HG03139 (cell line): ENCODE results near the gene LRRC15.

Experiments used
- ATAC-seq: cut with Tn5 transposase; IDR thresholded peaks from one replicate; pipeline ENCODE4 v1.9.1; 2021; ENCODE audit not compliant: unreplicated experiment

LRRC15 gene

GRCh38 chr3:194336601-194337355 lies 32.8 kb downstream of the LRRC15 start:
- ATAC-seq, result no peak

- ATAC-seq, result no peak
Measured at GRCh38 chr3:194333981-194334320, 35.6 kb downstream of the LRRC15 start.

- peak; percentile 76 for ATAC-seq
Measured at GRCh38 chr3:194333212-194333980, 36.1 kb downstream of the LRRC15 start.

GRCh38 chr3:194332858-194333211 lies 36.7 kb downstream of the LRRC15 start:
- no peak for ATAC-seq

- ATAC-seq, result no peak
Measured at GRCh38 chr3:194330579-194330978, 39.0 kb downstream of the LRRC15 start.

- ATAC-seq, result no peak
Measured at GRCh38 chr3:194330160-194330559, 39.4 kb downstream of the LRRC15 start.

- no peak for ATAC-seq
Measured at GRCh38 chr3:194329583-194329965, 40.0 kb downstream of the LRRC15 start.

- ATAC-seq, result no peak
Measured at GRCh38 chr3:194328942-194329582, 40.5 kb downstream of the LRRC15 start.

GRCh38 chr3:194328053-194328657 lies 41.4 kb downstream of the LRRC15 start:
- no peak for ATAC-seq

- ATAC-seq, result no peak
Measured at GRCh38 chr3:194327218-194328052, 42.1 kb downstream of the LRRC15 start.

GRCh38 chr3:194326968-194327217 lies 42.6 kb downstream of the LRRC15 start:
- ATAC-seq, result no peak

GRCh38 chr3:194326192-194326967 lies 43.2 kb downstream of the LRRC15 start:
- ATAC-seq, result no peak

GRCh38 chr3:194325424-194326153 lies 44.0 kb downstream of the LRRC15 start:
- no peak for ATAC-seq

GRCh38 chr3:194324823-194325327 lies 44.7 kb downstream of the LRRC15 start:
- no peak for ATAC-seq

GRCh38 chr3:194323785-194324735 lies 45.5 kb downstream of the LRRC15 start:
- ATAC-seq, result no peak

- no peak for ATAC-seq
Measured at GRCh38 chr3:194322678-194323211, 46.8 kb downstream of the LRRC15 start.

- ATAC-seq, result no peak
Measured at GRCh38 chr3:194321693-194322640, 47.6 kb downstream of the LRRC15 start.
